ENCODE data around the gene MT1H. TPM values are rescaled to one million over a fixed set of nuclear protein-coding genes. Genes with fewer than 3 reads are reported as not detected.
"Not testable (repeated sequence)": the region's sequence is repeated elsewhere in the genome, so short reads cannot be mapped to it uniquely, and the experiment has no call there.

MT1H gene
- total RNA-seq, 2 donors from 2014 or later = not detected

- Histone ChIP-seq H3K27ac (no peak overlapping the region), H3K9me3 (no peaks in the 10 kb centered on the region), H3K4me1 (peaks cover 0 to 20% of the 10 kb centered on the region in 2 donors), H3K27me3 (peaks cover 10% of the 10 kb centered on the region in 2 donors), H3K36me3 (no peaks in the 10 kb centered on the region), H3K4me3 (no peak overlapping the region)
- no peak for DNase-seq (ENCODE audit: low spot score)
- TF ChIP-seq, protein P1, sequence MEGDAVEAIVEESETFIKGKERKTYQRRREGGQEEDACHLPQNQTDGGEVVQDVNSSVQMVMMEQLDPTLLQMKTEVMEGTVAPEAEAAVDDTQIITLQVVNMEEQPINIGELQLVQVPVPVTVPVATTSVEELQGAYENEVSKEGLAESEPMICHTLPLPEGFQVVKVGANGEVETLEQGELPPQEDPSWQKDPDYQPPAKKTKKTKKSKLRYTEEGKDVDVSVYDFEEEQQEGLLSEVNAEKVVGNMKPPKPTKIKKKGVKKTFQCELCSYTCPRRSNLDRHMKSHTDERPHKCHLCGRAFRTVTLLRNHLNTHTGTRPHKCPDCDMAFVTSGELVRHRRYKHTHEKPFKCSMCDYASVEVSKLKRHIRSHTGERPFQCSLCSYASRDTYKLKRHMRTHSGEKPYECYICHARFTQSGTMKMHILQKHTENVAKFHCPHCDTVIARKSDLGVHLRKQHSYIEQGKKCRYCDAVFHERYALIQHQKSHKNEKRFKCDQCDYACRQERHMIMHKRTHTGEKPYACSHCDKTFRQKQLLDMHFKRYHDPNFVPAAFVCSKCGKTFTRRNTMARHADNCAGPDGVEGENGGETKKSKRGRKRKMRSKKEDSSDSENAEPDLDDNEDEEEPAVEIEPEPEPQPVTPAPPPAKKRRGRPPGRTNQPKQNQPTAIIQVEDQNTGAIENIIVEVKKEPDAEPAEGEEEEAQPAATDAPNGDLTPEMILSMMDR (IDR thresholded peaks at IDR 0.05) = no peak
Observed at GRCh38 chr16:56664506-56664905, 5.1 kb upstream of the MT1H start.

GRCh38 chr16:56665286-56666261 is 4.0 kb upstream of the MT1H start:
- not testable (repeated sequence) for H3K36me3 ChIP-seq; H3K9me3 ChIP-seq; DNase-seq (ENCODE audit: low spot score); H3K27ac ChIP-seq; H3K4me3 ChIP-seq
- Histone ChIP-seq H3K4me1 (peaks cover 0 to 24% of the 10 kb centered on the region in 2 donors), H3K27me3 (peaks cover 15 to 18% of the 10 kb centered on the region in 2 donors)

DNA sequence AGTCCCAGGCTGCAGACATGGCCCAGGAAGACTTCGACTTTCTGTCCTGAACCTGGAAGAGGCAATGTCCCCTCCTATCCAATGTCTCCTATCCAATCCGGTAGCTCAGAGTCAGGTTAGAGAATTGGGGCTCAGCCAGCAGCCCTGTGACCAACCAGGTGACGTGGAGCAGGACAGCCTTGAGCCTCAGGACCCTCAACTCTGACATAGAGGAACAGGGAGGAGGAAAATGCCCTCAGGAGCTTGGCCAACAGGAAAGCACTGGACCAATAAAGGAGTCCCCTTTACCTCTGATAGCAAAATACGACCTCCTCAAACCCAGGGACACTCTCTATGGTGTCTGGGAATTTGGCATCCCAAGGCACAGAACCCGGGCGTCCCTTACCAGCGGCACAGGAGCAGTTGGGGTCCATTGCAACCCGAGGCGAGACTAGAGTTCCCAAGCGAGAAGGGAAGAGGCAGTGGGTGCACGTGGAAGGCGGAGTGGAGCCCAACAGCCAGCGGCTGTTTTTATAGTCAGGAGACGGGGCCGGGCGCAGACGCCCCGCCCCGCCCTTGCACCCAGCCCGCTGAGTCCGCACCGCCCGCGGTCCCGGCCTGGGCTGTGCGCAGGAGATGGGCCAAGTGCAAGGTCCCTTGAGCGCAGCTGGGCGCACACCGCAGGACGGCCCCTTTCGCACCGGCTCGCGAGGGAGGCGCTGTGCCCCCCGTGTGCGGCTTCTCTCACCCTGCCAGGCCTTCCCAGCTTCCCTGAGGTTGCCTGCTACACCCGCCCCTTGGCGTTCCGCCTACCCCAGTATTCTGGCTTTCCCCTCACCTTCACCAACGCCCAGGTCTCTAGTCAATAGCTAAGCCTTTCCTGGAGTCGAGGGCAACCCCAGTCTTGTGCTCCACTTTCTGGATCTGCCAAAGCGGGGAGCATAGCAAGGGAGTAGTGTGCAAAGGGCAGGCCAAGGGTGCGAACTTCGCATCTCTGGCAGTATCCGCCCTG is 1.7 kb upstream of the MT1H start, which contains the start of gene MT1G:
Gene MT1G (minus strand): TSS at position 485 of the 991 bp plus-strand sequence. CDS start 72 bp downstream, at position 413.
- peaks cover 13 to 15% of the 10 kb centered on the region in 2 donors for H3K27me3 ChIP-seq
- H3K27ac ChIP-seq = no peak within 1 kb of the TSS
- H3K9me3 ChIP-seq = no peaks in the 10 kb centered on the region
- DNase-seq (ENCODE audit: low spot score) = no peak
- H3K36me3 ChIP-seq = no peaks in the 10 kb centered on the region
- peak within 1 kb of the TSS in 1 of 2 donors; percentile 29 for H3K4me3 ChIP-seq
- TF ChIP-seq, protein P1 (IDR thresholded peaks at IDR 0.05) = no peak
- peaks cover 0 to 21% of the 10 kb centered on the region in 2 donors for H3K4me1 ChIP-seq

DNA sequence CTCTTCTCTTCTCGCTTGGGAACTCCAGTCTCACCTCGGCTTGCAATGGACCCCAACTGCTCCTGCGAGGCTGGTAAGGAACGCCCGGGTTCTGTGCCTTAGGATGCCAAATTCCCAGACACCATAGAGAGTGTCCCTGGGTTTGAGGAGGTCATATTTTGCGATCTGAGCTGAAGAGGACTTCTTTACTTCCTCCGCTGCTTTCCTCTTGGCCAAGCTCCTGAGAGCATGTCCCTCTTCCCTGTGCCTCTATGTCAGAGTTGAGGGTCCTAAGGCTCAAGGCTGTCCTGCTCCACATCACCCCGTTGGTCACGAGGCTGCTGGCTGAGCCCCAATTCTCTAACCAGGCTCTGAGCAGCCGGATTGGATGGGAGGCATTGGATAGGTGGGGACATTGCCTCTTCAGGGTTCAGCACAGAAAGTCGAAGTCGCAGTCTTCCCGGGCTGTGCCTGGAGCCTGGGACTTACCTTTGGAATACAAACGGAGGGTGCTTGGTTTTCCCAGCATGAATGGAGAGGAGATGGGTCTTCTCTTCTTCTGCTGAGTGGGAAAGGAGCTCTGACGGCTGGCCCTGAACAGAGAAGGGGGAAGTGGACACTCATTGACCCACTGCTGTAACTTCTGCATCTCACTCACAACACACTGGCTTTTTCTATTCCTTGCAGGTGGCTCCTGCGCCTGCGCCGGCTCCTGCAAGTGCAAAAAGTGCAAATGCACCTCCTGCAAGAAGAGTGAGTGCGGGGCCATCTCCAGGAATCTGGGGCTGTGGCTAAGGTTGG is 416 bp downstream of the MT1H start:
- TF ChIP-seq, protein P1 (IDR thresholded peaks at IDR 0.05) = no peak
- Histone ChIP-seq H3K4me1 (peaks cover 0 to 18% of the 10 kb centered on the region in 2 donors), H3K27ac (no peak overlapping the region), H3K9me3 (no peaks in the 10 kb centered on the region), H3K27me3 (peaks cover 5 to 13% of the 10 kb centered on the region in 2 donors), H3K36me3 (no peaks in the 10 kb centered on the region), H3K4me3 (no peak overlapping the region)
- no peak for DNase-seq (ENCODE audit: low spot score)

DNA sequence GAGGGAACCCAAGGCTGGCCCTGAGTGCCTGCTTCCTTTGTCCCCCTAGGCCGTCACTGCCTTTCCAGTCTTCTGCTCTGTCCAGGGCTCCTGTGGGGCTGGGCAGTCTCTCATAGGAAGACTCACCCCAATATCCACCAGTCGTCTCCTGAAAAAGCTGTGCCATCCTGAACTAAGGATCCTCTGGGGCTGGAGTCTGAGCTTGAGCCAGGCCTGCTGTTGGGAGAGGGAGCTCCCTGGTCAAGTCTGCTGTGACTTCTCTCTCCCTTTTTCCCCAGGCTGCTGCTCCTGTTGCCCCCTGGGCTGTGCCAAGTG is 963 bp downstream of the MT1H start:
- peaks cover 5 to 13% of the 10 kb centered on the region in 2 donors for H3K27me3 ChIP-seq
- DNase-seq (ENCODE audit: low spot score) = no peak
- H3K36me3 ChIP-seq = no peaks in the 10 kb centered on the region
- no peaks in the 10 kb centered on the region for H3K9me3 ChIP-seq
- H3K4me1 ChIP-seq = peaks cover 0 to 20% of the 10 kb centered on the region in 2 donors
- TF ChIP-seq, protein P1 (IDR thresholded peaks at IDR 0.05) = no peak
- H3K4me3 ChIP-seq = no peak overlapping the region
- H3K27ac ChIP-seq = no peak overlapping the region

- DNase-seq (ENCODE audit: low spot score); H3K9me3 ChIP-seq; H3K36me3 ChIP-seq; H3K4me3 ChIP-seq; H3K27ac ChIP-seq: not testable (repeated sequence)
- peaks cover 0 to 28% of the 10 kb centered on the region in 2 donors for H3K4me1 ChIP-seq
- H3K27me3 ChIP-seq = peaks cover 5 to 13% of the 10 kb centered on the region in 2 donors
Observed at GRCh38 chr16:56671691-56672090, 2.1 kb downstream of the MT1H start.

GRCh38 chr16:56672171-56672570 is 2.6 kb downstream of the MT1H start:
- not testable (repeated sequence) for H3K27ac ChIP-seq; H3K9me3 ChIP-seq; H3K36me3 ChIP-seq; H3K4me3 ChIP-seq; DNase-seq (ENCODE audit: low spot score)
- H3K27me3 ChIP-seq = peaks cover 5 to 13% of the 10 kb centered on the region in 2 donors
- H3K4me1 ChIP-seq = peaks cover 0 to 28% of the 10 kb centered on the region in 2 donors

All from right atrium auricular region (tissue), 2 donors.